ENCODE results near the gene CTCFL. TPM values are rescaled to one million over a fixed set of nuclear protein-coding genes. Genes with fewer than 3 reads are reported as not detected.

Gene CTCFL
- total RNA-seq, 4 donors from 2014 or later: 0.14 TPM; not detected in 3

GRCh38 chr20:57558614-57559288, 33.8 kb upstream of the CTCFL start:
- TF ChIP-seq POLR2AphosphoS5 (IDR thresholded peaks at IDR 0.05): no peak
- TF ChIP-seq POLR2A (IDR thresholded peaks at IDR 0.05): no peak
- TF ChIP-seq EP300 (IDR thresholded peaks at IDR 0.05; ENCODE audit: low read depth): no peak
- no peak for TF ChIP-seq CTCF (IDR thresholded peaks at IDR 0.05)
- peak overlapping the region; percentile 73 to 91 (median 84) for H3K27ac ChIP-seq
- intact Hi-C loops (cut with DNase I; ENCODE audit: low total_unique reads): no loop called here
- in situ Hi-C loops (cut with MboI; ENCODE audit: low pct_ligation_motif_present in 1 of 4, low pct_unique_long_range_greater_than_20kb in 1 of 4, low sequenced_read_pairs in 3 of 4): no loop called here
- 38 to 47% methylated on average over 9 to 15 of the region's 15 CpGs for WGBS, 2 donors (ENCODE audit: low coverage in 1 of 2)
- peaks cover 0 to 11% (median 2%) of the 10 kb centered on the region in 4 donors for H3K36me3 ChIP-seq
- peaks cover 7 to 33% (median 27%) of the 10 kb centered on the region in 4 donors for H3K4me1 ChIP-seq
- no peak for DNase-seq
- H3K27me3 ChIP-seq: no peaks in the 10 kb centered on the region
- H3K9me3 ChIP-seq: no peaks in the 10 kb centered on the region
- H3K4me3 ChIP-seq: no peak overlapping the region

GRCh38 chr20:57557926-57558613, 33.1 kb upstream of the CTCFL start:
- 64 to 67% methylated on average over 8 to 9 of the region's 9 CpGs for WGBS, 2 donors (ENCODE audit: low coverage in 1 of 2)
- Histone ChIP-seq H3K36me3 (peaks cover 0 to 5% (median 0%) of the 10 kb centered on the region in 4 donors), H3K27me3 (no peaks in the 10 kb centered on the region), H3K4me1 (peaks cover 7 to 26% (median 24%) of the 10 kb centered on the region in 4 donors), H3K27ac (peak overlapping the region; percentile 73 to 91 (median 84)), H3K9me3 (no peaks in the 10 kb centered on the region), H3K4me3 (no peak overlapping the region)
- TF ChIP-seq CTCF (IDR thresholded peaks at IDR 0.05): no peak
- TF ChIP-seq EP300 (IDR thresholded peaks at IDR 0.05; ENCODE audit: low read depth): no peak
- TF ChIP-seq POLR2AphosphoS5 (IDR thresholded peaks at IDR 0.05): no peak
- TF ChIP-seq POLR2A (IDR thresholded peaks at IDR 0.05): no peak
- in situ Hi-C loops (cut with MboI; ENCODE audit: low pct_ligation_motif_present in 1 of 4, low pct_unique_long_range_greater_than_20kb in 1 of 4, low sequenced_read_pairs in 3 of 4): no loop called here
- intact Hi-C loops (cut with DNase I; ENCODE audit: low total_unique reads): no loop called here
- no peak for DNase-seq

- Histone ChIP-seq H3K4me1 (peaks cover 7 to 25% (median 20%) of the 10 kb centered on the region in 4 donors), H3K27me3 (no peaks in the 10 kb centered on the region), H3K36me3 (no peaks in the 10 kb centered on the region), H3K9me3 (no peaks in the 10 kb centered on the region), H3K4me3 (no peak overlapping the region), H3K27ac (no peak overlapping the region)
- WGBS, 2 donors (ENCODE audit: low coverage in 1 of 2): 88% methylated on average over 3 of the region's 3 CpGs; no CpG with 5 or more reads in 1 of the 2 donors
- in situ Hi-C loops (cut with MboI; ENCODE audit: low pct_ligation_motif_present in 1 of 4, low pct_unique_long_range_greater_than_20kb in 1 of 4, low sequenced_read_pairs in 3 of 4): no loop called here
- intact Hi-C loops (cut with DNase I; ENCODE audit: low total_unique reads): no loop called here
- no peak for DNase-seq
- TF ChIP-seq POLR2A (IDR thresholded peaks at IDR 0.05) (no peak), EP300 (IDR thresholded peaks at IDR 0.05; ENCODE audit: low read depth) (no peak), CTCF (IDR thresholded peaks at IDR 0.05) (no peak), POLR2AphosphoS5 (IDR thresholded peaks at IDR 0.05) (no peak)
Measured at GRCh38 chr20:57556980-57557274, 32.0 kb upstream of the CTCFL start.

- intact Hi-C loops (cut with DNase I; ENCODE audit: low total_unique reads): no loop called here
Measured at GRCh38 chr20:57555457-57556184, 30.7 kb upstream of the CTCFL start.

More at GRCh38 chr20:57555457-57556184, 30.7 kb upstream of the CTCFL start:
- WGBS, 2 donors (ENCODE audit: low coverage in 1 of 2): 66 to 74% methylated on average over 10 to 11 of the region's 11 CpGs
- Histone ChIP-seq H3K9me3 (no peaks in the 10 kb centered on the region), H3K4me3 (no peak overlapping the region), H3K4me1 (peaks cover 7 to 22% (median 18%) of the 10 kb centered on the region in 4 donors), H3K27ac (no peak overlapping the region), H3K27me3 (no peaks in the 10 kb centered on the region), H3K36me3 (no peaks in the 10 kb centered on the region)
- DNase-seq: no peak
- in situ Hi-C loops (cut with MboI; ENCODE audit: low pct_ligation_motif_present in 1 of 4, low pct_unique_long_range_greater_than_20kb in 1 of 4, low sequenced_read_pairs in 3 of 4): no loop called here
- TF ChIP-seq CTCF (IDR thresholded peaks at IDR 0.05): no peak
- TF ChIP-seq EP300 (IDR thresholded peaks at IDR 0.05; ENCODE audit: low read depth): no peak
- no peak for TF ChIP-seq POLR2A (IDR thresholded peaks at IDR 0.05)
- TF ChIP-seq POLR2AphosphoS5 (IDR thresholded peaks at IDR 0.05): no peak
